Fibroblast of pulmonary artery (primary cell): Measurements from ENCODE around the gene CAPN2.

Experiments used
- DNase-seq: peaks from one replicate; pipeline ENCODE4 v3.0.0-alpha.2; 2010; ENCODE audit warnings: low read depth
- H3K4me3 ChIP-seq: replicated peaks from 2 replicates; pipeline ENCODE4 v1.5.1; 2011; ENCODE audit warnings: low read depth, mild to moderate bottlenecking, control low read depth, low read length, moderate library complexity
- CTCF ChIP-seq: IDR thresholded peaks from 2 replicates; pipeline ENCODE4 v1.5.1; 2011; ENCODE audit warnings: mild to moderate bottlenecking, control low read depth, low read length, inconsistent platforms; ENCODE audit errors: missing control alignments

The CAPN2 gene

GRCh38 chr1:223725578-223725977 is 13.2 kb downstream of the CAPN2 start:
- no peak for DNase-seq
- H3K4me3 ChIP-seq: no peak overlapping the region
- TF ChIP-seq CTCF: no peak

- DNase-seq: peak; percentile 95
- TF ChIP-seq CTCF: no peak
- H3K4me3 ChIP-seq: peak overlapping the region; percentile 30
These were observed 14.2 kb downstream of the CAPN2 start for GRCh38 chr1:223726380-223727001.

- no peak for TF ChIP-seq CTCF
- no peak overlapping the region for H3K4me3 ChIP-seq
- DNase-seq: peak; percentile 87
These were observed 15.2 kb downstream of the CAPN2 start for GRCh38 chr1:223727541-223727940.

- TF ChIP-seq CTCF: no peak
- no peak for DNase-seq
- H3K4me3 ChIP-seq: no peak overlapping the region
These were observed 17.6 kb downstream of the CAPN2 start for GRCh38 chr1:223729906-223730305.

GRCh38 chr1:223730479-223731132 is 18.3 kb downstream of the CAPN2 start:
- DNase-seq: peak; percentile 25
- no peak overlapping the region for H3K4me3 ChIP-seq
- no peak for TF ChIP-seq CTCF

GRCh38 chr1:223731133-223731770 is 18.9 kb downstream of the CAPN2 start:
- no peak for TF ChIP-seq CTCF
- H3K4me3 ChIP-seq: peak overlapping the region; percentile 17
- DNase-seq: peak; percentile 86
